Measurements from ENCODE around the gene PAIP2. TPM values are rescaled to one million over a fixed set of nuclear protein-coding genes. Genes with fewer than 3 reads are reported as not detected.
"Not testable (repeated sequence)": the region's sequence is repeated elsewhere in the genome, so short reads cannot be mapped to it uniquely, and the experiment has no call there.

Gene PAIP2
- total RNA-seq, 2 experiments from 2014 or later = 104 to 110 TPM

DNA sequence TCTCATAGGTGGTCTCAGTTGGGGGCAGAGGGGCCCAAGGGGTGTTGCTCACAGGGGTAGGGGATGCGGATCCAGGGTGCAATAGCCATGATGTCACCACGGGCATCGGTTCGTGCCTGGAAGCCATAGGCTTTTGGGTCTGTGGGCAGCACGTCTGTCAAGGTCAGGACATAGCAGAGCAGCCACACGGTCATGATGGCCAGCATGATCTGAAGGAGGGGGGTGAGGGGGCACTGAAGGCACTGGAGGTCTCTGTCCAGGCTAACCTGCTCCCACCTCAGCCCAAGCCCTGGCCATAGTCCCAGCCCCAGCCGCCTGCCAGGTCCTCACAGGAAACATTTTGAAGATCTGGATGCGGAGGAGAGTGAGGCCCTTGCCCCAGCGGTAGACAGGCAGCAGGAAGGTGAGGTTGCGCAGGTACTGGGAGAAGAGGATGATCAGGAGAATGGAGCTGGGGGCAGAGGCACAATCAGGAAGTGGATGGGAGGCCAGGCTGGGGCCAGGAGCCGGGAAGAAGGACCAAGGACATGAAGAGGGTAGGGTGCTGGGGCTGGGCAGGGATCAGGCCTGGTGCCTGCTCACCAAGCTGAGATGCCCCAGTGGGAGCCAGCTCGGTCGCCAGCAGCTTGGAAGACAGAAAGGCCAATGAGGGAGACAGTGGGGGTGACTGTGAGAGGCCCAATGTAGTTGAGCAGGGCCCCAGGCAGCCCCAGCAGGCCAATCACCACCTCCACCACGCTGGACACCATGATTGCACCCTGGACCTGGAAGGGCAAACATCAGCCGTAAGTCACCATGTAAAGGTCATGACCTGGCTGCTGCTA lies 38.2 kb downstream of the PAIP2 start:
- no peak for DNase-seq
- intact Hi-C loops (cut with micrococcal nuclease) = no loop called here
- Mint-ChIP-seq H3K4me3 (no peak overlapping the region), H3K27ac (no peak overlapping the region), H3K9me3 (no peaks in the 10 kb centered on the region), H3K4me1 (ENCODE audit: low read depth) (peaks cover 7% of the 10 kb centered on the region), H3K27me3 (no peaks in the 10 kb centered on the region), H3K36me3 (no peaks in the 10 kb centered on the region)
- ChIA-PET POLR2A (no interaction called here), CTCF (no interaction called here)

DNA sequence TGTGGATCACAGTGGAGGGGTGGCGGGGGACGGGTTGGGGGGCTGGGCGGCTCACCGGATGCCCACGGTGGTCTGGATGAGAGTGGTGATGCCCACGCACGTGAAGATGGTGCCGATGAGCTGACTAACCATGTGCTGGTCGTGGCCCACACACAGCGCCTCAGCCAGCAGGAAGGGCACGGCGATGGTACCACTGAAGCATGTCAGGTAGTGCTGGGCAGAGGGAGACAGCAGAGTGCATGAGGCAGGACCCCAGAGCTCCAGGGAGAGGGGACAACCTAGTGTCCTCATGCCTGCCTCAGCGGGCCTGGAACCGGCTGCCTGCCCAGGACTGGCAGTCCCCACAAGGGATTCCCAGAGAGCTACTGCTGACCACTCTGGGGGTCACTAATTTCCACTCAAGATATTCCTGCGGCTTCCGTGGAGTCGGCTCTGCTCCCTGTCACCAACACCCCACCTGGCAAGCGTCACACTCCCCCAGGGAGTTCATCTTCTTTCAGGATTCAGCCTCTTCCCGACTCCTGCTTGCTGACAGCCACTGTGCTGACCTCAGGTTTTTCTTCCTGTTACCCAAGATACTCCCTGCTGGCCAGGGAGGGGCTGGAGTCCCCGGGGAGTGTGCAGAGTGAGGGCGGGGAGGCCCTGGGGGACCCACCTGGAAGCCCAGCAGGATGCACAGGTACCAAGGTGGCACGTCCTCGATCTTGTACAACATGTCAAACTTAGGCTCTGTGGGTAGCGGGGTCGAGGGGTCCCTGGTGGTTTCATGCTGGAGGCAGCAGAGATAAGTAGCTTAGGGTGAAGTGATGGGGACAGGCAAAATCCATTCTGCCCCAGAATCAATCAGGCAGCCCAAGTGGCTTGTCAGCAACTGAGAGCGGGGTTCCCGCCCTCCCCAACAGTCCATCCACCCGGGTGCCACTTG lies 40.4 kb downstream of the PAIP2 start:
- no peak for DNase-seq
- H3K27ac Mint-ChIP-seq = no peak overlapping the region
- H3K36me3 Mint-ChIP-seq = no peaks in the 10 kb centered on the region
- no peak overlapping the region for H3K4me3 Mint-ChIP-seq
- H3K27me3 Mint-ChIP-seq = no peaks in the 10 kb centered on the region
- peaks cover 23% of the 10 kb centered on the region for H3K4me1 Mint-ChIP-seq (ENCODE audit: low read depth)
- intact Hi-C loops (cut with micrococcal nuclease) = no loop called here
- H3K9me3 Mint-ChIP-seq = no peaks in the 10 kb centered on the region
- ChIA-PET CTCF (interaction anchor here (1.4 kb wide), 1 partner anchor 131 kb away, joined by 3 read pairs; no protein-coding TSS in a partner anchor), POLR2A (interaction anchor here (1.1 kb wide), 1 partner anchor 9 kb away, joined by 3 read pairs; no protein-coding TSS in a partner anchor)

DNA sequence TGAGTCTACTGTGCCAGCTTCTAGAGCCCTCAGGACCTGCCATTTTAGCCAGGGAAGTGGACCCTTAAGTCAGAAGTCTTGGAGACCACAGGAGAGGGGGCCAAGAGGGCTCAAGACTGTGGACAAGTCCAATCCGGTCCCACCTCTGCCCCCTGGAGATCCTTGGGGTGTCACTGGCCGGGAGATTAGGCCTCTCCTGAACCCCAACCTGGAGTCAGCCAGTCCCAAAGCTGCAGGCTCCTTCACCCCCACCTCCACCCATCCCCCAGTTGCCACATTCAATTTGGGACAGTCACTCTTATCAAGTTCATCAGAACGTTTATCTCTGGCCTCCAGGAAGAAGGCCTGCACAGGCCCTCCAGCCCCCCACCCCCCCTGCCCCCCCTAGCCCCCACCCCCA lies 41.2 kb downstream of the PAIP2 start:
- POLR2A ChIA-PET = no interaction called here

DNA sequence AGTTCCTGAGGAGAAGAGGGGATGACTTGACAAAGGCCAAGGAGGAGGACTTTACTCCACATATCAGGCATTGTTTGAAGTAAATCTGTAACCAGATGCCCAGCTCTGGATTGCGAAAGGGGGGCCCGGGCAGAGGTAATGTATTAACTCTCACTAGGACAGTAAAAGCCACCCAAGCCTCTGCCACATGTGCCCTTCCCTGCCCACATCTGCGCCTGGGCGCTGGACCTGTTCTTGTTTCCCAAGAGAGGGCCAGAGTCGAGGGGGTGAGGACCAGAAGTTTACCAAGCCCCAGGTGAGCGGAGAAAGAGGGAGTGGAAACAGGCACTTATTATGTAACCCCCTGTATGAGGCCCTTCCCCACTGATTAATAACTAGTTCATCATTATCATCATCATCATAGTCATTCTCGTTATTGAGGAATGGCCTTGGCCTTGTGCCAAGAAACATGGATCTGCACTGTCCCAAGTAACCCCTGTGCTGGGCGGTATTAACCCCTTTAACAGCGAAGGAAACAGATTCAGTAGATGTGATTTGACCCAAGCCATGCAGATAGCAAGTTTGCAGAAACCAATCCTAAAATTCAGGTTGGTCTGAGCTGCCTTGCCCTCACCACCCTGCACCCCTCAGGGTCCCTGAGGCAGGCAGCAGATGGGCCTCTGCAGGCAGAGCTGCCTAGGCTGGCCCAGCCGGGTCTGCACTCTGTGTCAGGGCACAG lies 41.8 kb downstream of the PAIP2 start, which contains the start of gene SLC23A1:
Gene SLC23A1, minus strand, starts transcription at position 23 of the 718 bp plus-strand sequence. CDS start 44 bp downstream, outside the sequence.
- intact Hi-C loops (cut with micrococcal nuclease) = no loop called here
- ChIA-PET CTCF (interaction anchor here (1.4 kb wide), 1 partner anchor 133 kb away, joined by 3 read pairs; no protein-coding TSS in a partner anchor), POLR2A (no interaction called here)
- DNase-seq = no peak
- H3K27ac Mint-ChIP-seq = no peak within 1 kb of the TSS
- no peak within 1 kb of the TSS for H3K4me3 Mint-ChIP-seq
- no peaks in the 10 kb centered on the region for H3K9me3 Mint-ChIP-seq
- H3K4me1 Mint-ChIP-seq (ENCODE audit: low read depth) = peaks cover 23% of the 10 kb centered on the region
- H3K27me3 Mint-ChIP-seq = no peaks in the 10 kb centered on the region
- no peaks in the 10 kb centered on the region for H3K36me3 Mint-ChIP-seq

More for the DNA sequence above, 41.2 kb downstream of the PAIP2 start:
- CTCF ChIA-PET = interaction anchor here (1.4 kb wide), 1 partner anchor 132 kb away, joined by 3 read pairs; no protein-coding TSS in a partner anchor
- intact Hi-C loops (cut with micrococcal nuclease) = no loop called here
- Mint-ChIP-seq H3K27me3 (no peaks in the 10 kb centered on the region), H3K27ac (no peak overlapping the region), H3K9me3 (no peaks in the 10 kb centered on the region), H3K4me1 (ENCODE audit: low read depth) (peaks cover 23% of the 10 kb centered on the region), H3K36me3 (no peaks in the 10 kb centered on the region), H3K4me3 (no peak overlapping the region)
- DNase-seq = no peak

DNA sequence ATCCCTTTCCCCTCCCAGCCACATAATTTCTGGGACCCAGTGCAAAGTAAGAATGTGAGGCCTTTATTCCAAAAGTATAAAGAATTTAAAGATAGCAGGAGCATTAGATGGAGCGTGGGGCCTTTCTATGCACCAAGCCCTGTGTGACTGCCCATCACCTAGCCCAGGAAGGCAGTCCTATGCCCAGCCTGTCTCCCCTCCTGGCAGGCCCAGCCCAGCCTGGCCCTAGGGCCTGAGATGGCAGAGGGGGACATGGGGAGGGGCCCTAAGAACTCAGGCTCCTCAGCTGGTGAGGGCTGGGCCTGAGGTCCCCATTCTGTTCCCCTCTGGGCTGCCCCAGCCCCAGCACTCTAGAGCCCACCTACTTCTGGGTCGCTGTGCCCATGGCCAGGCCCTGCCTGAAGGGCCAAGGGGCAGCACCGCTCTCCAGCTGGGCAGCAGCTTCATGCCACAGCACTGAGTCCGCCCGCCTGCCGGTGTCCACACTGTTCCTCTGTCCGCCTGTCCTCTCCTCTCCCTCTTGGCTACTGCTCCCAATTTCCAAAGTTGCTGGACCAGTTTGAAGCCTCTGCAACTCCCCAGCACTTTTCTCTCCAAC lies 42.4 kb downstream of the PAIP2 start:
- intact Hi-C loops (cut with micrococcal nuclease) = no loop called here
- Mint-ChIP-seq H3K27ac (peak overlapping the region; percentile 4), H3K36me3 (no peaks in the 10 kb centered on the region), H3K9me3 (no peaks in the 10 kb centered on the region), H3K27me3 (no peaks in the 10 kb centered on the region), H3K4me3 (no peak overlapping the region), H3K4me1 (ENCODE audit: low read depth) (peaks cover 24% of the 10 kb centered on the region)
- no peak for DNase-seq
- POLR2A ChIA-PET = interaction anchor here (0.9 to 1.1 kb wide), 2 partner anchors 9 to 32 kb away, joined by 3 read pairs; no protein-coding TSS in a partner anchor
- CTCF ChIA-PET = interaction anchor here (1.4 kb wide), 1 partner anchor 133 kb away, joined by 3 read pairs; no protein-coding TSS in a partner anchor

DNA sequence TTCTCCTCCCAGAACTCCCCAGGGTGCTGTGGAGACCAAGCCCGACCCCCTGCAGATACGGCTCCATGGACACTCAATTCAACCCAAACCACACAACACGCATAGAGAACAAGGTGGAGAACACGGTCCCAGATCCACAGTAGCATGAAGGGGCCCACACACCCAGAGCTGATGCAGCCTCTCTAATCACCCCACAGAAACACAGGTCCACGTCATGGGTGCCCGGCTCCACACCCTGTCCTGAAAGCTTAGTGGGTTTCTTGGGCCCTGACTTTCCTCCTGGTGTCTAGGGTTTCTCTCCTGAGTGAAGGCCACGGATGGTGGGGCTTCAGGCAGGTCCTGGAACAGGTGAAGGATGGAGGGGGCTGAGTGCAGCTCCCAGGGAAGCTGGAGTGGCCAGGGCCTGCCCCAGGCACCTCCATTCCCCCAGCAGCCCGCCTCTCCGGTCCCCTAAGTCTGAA lies 43.0 kb downstream of the PAIP2 start:
- CTCF ChIA-PET = no interaction called here
- Mint-ChIP-seq H3K4me1 (ENCODE audit: low read depth) (peaks cover 29% of the 10 kb centered on the region), H3K9me3 (no peaks in the 10 kb centered on the region), H3K36me3 (no peaks in the 10 kb centered on the region), H3K4me3 (no peak overlapping the region), H3K27me3 (no peaks in the 10 kb centered on the region), H3K27ac (peak overlapping the region; percentile 77)
- DNase-seq = no peak
- intact Hi-C loops (cut with micrococcal nuclease) = no loop called here
- POLR2A ChIA-PET = interaction anchor here (0.9 to 1.1 kb wide), 2 partner anchors 10 to 32 kb away, joined by 3 read pairs; no protein-coding TSS in a partner anchor

DNA sequence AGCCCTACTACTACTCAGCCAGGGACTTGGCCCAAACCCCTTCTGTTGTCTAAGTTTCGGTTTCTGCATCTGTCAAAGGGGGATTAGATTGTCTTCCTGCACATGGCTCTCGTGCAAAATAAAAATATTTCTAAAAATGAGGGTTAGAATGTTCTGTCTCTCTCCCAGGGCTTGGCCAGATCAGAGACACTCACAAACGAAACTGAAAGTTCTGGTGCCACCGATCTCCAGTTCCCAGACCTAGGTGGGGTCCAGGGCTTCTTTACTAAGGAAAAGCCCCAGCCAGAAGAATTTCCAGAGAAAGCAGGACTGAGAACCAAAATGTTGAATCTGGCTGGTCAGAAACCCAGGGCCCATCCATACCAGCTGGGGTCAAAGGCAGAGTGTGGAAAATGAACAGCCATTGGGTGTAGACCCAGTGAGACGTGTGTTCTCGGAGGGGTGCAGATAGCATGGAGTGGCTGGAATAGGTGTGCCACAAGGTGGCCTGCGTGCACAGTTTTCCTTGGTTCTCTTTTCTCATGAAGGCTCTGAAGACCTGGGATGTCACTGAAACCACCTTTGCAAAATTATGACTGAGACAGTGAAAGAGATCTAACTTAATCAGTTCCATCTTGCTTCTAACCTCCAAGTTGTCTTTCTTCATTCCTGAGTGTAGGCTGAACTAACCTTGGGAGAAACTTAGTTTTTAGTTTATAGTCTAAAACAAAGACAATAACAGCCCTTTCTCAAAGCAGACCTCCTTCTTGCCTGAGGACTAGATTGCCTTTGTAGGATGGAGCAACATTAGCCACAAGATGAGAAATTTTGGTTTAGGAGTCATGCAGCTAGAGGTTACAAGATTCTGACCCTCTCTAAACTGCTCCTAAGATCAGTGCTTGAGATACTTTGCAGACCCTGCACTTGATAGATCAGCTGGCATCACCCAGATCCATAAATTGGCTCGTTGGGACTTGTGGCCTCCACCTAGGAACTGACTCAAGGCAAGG lies 43.7 kb downstream of the PAIP2 start:
- H3K27me3 Mint-ChIP-seq = no peaks in the 10 kb centered on the region
- no peaks in the 10 kb centered on the region for H3K9me3 Mint-ChIP-seq
- no peaks in the 10 kb centered on the region for H3K36me3 Mint-ChIP-seq
- H3K4me3 Mint-ChIP-seq = peak overlapping the region; percentile 49
- CTCF ChIA-PET = interaction anchor here (0.9 to 2.0 kb wide), 2 partner anchors 17 to 44 kb away, joined by 3 to 7 read pairs; partner anchors contain the start of gene PAIP2
- H3K27ac Mint-ChIP-seq = peak overlapping the region; percentile 77
- intact Hi-C loops (cut with micrococcal nuclease) = no loop called here
- peak; percentile 44 for DNase-seq
- POLR2A ChIA-PET = interaction anchor here (0.6 to 1.1 kb wide), 3 partner anchors 10 to 515 kb away, joined by 3 read pairs; no protein-coding TSS in a partner anchor
- H3K4me1 Mint-ChIP-seq (ENCODE audit: low read depth) = peaks cover 36% of the 10 kb centered on the region

DNA sequence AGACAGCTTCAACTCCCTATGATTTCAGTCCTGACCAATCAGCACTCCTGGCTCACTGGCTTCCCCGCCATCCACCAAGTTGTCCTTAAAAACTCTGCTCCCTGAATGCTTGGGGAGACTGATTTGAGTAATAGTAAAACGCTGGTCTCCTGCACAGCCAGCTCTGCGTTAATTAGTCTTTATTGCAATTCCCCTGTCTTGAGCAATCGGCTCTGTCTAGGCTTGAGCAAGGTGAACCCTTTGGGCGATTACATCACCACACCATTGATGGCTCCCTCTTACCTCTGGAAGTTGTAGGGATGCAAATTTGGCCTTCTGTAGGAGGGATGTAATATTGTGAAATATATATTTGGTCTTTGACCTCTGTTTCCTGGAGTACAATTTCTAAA lies 44.4 kb downstream of the PAIP2 start:
- Mint-ChIP-seq H3K9me3 (no peaks in the 10 kb centered on the region), H3K27ac (peak overlapping the region; percentile 77), H3K4me3 (no peak overlapping the region), H3K27me3 (no peaks in the 10 kb centered on the region), H3K4me1 (ENCODE audit: low read depth) (peaks cover 43% of the 10 kb centered on the region), H3K36me3 (no peaks in the 10 kb centered on the region)
- ChIA-PET CTCF (interaction anchor here (0.9 to 2.0 kb wide), 2 partner anchors 16 to 44 kb away, joined by 3 to 7 read pairs; partner anchors contain the start of gene PAIP2), POLR2A (no interaction called here)
- intact Hi-C loops (cut with micrococcal nuclease) = no loop called here
- no peak for DNase-seq

DNA sequence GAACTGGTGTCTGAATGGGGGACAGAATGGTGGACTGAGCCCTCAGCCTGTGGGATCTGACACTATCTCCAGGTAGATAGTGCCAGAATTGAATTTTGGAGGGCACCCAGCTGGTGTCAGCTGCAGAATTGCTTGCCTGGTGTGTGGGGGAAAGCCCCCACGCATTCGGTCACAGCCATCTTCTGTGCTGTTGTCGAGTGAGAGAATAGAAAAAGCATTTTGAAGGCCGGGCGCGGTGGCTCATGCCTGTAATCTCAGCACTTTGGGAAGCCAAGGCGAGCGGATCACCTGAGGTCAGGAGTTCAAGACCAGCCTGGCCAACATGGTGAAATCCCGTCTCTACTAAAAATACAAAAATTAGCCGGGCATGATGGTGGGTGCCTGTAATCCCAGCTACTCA lies 45.3 kb downstream of the PAIP2 start:
- H3K4me3 Mint-ChIP-seq; DNase-seq; H3K9me3 Mint-ChIP-seq; intact Hi-C loops (cut with micrococcal nuclease); H3K36me3 Mint-ChIP-seq; POLR2A ChIA-PET; H3K27ac Mint-ChIP-seq; H3K27me3 Mint-ChIP-seq: not testable (repeated sequence)
- H3K4me1 Mint-ChIP-seq (ENCODE audit: low read depth) = peaks cover 52% of the 10 kb centered on the region
- CTCF ChIA-PET = interaction anchor here (2.0 kb wide), 1 partner anchor 15 kb away, joined by 7 read pairs; no protein-coding TSS in a partner anchor

DNA sequence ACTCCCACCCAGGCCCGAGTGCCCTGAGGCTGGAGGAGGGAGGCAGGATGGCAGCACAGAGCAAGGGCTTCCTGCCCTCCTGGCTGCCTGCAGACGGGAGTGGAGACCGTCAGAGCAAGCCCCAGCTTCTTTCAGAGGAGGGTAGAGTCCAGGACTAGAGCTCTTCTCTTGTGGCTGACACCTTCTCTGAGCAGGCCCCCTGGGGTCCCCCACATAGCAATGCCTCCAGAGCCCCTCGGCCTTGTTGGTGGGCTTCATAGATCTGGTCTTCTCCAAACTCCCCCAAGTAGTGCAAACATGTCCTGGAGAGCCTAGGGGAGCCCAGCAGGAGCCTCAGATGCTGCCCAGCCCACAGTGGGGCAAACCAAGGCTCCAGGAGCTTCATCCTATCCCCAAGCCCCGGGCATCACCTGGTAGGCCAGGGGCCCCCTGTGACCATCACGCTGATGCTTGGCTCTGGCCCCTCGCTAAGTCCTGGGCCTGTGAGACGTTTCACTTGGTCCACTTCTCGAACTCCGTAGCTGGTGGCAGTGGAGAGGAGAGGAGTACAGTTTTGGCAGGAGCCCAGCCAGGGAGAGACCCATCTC lies 46.0 kb downstream of the PAIP2 start:
- intact Hi-C loops (cut with micrococcal nuclease) = no loop called here
- peaks cover 4% of the 10 kb centered on the region for H3K36me3 Mint-ChIP-seq
- no peak overlapping the region for H3K4me3 Mint-ChIP-seq
- ChIA-PET POLR2A (no interaction called here), CTCF (interaction anchor here (1.1 kb wide), 1 partner anchor 35 kb away, joined by 3 read pairs; no protein-coding TSS in a partner anchor)
- no peak for DNase-seq
- H3K9me3 Mint-ChIP-seq = no peaks in the 10 kb centered on the region
- no peaks in the 10 kb centered on the region for H3K27me3 Mint-ChIP-seq
- H3K4me1 Mint-ChIP-seq (ENCODE audit: low read depth) = peaks cover 52% of the 10 kb centered on the region
- H3K27ac Mint-ChIP-seq = peak overlapping the region; percentile 38
